ENCODE data around the gene TMEM140.
A peak's percentile ranks its signal among the peaks of the same experiment; 100 is the strongest.
"Not testable (repeated sequence)": the region's sequence is repeated elsewhere in the genome, so short reads cannot be mapped to it uniquely, and the experiment has no call there.

Gene TMEM140

DNA sequence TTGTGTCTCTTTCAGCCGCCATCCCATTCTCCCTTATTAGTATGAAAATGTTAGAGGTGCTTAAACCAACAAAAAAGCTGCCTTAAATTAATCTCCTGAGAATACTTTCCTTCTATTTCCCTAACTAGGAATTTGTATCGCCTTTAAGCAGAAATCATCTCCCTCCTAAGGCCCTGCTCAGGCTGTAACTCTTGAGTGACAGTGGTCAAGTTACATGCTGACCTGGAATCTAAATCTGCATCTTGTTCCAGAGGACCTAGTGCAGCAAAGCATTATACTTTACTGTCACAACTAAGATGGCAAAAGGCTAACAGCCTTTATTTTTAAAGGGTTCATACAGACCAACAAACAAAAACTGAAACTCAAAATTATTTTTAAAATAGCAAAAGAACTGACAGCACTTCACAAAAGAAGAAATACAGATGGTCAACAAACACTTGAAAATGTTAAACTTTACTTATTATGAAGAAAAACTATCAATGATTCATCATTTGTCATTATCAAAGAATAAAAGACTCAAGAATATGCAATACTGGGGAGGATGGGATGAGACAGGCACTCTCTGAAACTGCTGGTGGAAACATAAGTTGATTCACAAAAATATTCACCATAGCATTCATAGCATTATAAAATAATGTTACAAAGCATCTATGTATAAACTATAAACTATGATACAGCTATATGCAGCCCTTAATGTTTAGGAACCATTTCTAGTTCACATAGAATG lies 11.7 kb downstream of the TMEM140 start:
- DNase-seq, result no peak

DNA sequence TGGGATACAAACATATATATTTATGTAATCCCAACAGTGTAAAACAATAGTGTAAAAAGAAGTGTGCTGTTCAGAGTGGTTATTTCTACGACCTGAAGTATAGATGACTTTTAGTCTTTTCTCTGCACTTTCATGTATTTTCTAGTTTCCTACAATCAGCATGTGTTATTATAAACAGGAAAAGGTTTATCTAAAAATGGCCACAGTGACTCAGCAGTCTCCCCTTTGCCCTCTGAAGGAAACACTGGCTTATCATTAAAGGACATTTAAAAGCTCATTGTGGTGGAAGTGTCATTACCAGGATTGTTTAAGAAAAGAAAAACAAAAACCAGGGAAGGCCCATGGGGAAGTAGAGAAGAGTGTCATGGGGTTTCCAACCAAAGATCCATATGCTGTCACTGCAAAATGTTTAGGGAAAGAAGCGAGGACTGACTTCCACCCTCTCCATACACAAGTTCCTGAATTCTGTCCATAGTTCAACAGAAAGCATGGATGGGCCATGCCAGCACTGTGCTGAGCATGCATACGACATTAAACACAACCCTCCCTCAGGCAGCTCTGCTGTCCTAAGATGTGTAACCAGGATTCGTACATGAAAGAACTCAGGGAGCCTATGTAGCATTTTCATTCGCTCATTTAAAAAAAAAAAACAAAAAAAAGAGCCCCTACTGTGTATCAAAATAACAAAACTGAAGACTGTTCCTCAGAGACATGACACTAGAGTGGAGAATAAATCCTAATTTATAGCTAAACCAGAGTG lies 12.4 kb downstream of the TMEM140 start:
- peak; percentile 33 for DNase-seq

DNA sequence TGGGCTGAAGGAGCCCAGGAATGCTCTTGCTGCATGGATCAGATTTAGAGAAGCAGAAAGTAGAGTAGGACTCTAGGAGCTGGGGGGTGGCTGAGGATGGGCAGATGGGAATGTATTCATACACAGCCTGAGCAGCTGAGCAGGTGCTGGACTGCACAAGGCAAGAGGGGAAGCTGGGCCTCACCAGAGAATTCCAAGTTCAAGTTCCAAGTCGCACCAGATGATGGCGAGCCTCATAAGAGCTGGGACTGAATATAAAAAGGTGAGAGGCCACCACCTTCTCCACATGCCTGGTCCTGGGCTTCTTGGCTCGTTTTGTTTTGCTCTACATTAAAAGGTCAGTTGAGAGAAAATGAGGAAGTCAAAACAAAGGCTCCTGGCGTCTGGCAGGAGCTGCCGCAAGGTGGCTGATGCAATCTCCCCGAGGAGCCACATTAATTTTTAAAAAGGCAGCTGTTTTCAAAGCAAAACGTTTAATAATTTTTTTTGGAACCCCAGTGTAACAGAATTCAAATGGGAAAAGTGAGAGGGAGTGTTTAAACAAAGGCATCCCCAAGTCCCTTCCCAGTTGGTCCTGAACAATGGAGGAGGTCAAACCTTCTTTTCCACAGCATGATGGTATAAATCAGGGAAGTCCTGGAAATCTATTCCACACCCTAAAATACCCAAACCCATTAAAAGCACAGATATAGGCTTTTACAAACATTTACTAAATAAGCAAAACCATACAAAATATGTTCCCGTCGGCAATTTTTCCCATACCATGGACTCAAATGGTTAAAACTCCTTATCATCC lies 13.2 kb downstream of the TMEM140 start:
- peak; percentile 15 for DNase-seq

DNA sequence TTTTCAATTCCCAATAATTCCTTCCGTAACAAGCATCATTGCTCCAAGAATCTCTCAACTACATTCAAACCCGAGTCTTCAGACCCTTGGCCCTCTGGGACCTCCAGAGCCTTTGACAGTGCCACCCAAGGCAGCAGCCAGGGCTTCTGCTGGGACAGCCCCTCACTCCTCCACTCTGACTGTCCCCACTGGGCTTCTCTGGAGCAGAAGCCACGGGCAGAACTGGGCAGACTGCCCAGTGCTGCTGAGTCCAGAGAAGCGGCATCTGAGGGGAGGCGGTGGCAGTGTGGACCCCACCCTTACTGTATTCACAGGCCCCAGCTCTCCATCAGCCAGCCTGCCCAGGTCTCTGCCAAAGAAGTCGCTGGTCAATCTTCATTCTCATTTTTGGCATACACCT lies 13.8 kb downstream of the TMEM140 start:
- no peak for DNase-seq

GRCh38 chr7:135162382-135163001 lies 14.6 kb downstream of the TMEM140 start:
- no peak for DNase-seq

DNA sequence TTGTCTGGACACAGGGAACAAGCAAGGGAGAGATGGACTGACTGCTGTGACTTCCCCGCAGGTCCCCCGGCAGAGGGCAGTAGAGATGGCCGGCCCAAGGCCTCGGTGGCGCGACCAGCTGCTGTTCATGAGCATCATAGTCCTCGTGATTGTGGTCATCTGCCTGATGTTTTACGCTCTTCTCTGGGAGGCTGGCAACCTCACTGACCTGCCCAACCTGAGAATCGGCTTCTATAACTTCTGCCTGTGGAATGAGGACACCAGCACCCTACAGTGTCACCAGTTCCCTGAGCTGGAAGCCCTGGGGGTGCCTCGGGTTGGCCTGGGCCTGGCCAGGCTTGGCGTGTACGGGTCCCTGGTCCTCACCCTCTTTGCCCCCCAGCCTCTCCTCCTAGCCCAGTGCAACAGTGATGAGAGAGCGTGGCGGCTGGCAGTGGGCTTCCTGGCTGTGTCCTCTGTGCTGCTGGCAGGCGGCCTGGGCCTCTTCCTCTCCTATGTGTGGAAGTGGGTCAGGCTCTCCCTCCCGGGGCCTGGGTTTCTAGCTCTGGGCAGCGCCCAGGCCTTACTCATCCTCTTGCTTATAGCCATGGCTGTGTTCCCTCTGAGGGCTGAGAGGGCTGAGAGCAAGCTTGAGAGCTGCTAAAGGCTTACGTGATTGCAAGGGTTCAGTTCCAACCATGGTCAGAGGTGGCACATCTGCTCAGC lies 16.6 kb downstream of the TMEM140 start:
- DNase-seq, result no peak

GRCh38 chr7:135165862-135166261 lies 18.0 kb downstream of the TMEM140 start:
- no peak for DNase-seq

GRCh38 chr7:135166338-135166990 lies 18.6 kb downstream of the TMEM140 start:
- no peak for DNase-seq

- no peak for DNase-seq
Observed at GRCh38 chr7:135167365-135167917, 19.6 kb downstream of the TMEM140 start.

DNA sequence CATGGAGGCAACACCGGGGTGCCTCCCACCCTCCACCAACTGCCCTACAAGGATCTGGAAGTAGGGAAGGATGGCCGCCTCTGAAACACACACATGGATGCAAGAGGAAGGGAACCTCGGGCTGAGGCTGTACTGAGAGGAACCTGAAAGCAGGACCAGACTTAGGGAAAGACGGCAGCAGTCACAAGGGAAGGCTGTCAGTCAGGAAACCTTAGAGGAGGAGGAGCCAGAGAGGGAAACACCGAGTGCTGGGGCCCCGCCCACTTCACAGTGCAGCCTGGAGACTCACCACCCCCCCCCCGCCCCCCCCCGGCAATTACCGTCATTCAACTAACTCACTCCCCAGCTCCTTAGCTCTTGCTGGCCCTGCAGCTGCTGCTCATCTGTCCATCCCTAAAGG lies 20.1 kb downstream of the TMEM140 start:
- DNase-seq, result no peak

DNA sequence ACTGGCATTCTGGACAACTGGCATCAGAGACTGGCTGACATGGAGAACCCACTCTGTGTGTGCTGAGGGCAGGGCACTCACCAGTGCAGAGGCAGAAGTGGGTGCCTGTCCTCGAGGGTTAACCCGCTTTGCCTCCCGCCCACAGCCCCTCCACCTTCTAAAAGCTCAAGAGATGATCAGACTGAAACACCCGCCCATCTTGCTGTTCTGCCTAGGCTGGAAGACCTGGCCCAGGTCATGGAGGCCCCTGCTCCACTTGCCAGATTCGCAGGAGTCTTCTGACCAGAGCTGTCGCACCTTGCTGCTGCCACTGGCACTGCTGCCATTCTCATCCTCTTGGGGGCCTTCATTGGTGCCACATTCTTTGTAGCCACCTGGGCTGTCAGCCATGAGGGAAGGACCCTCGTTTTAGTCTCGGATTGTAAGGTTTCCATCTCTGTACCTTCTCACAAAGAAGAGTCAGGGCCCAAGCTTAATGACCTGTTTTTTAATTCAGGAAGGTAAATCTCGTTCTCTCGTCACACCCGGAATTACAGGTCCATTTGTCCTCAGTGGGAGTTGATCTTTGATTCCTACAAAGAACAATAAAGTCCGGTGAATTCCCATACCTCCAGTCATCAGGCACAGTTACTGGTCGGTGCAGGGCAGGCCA lies 20.7 kb downstream of the TMEM140 start:
- DNase-seq, result no peak

DNA sequence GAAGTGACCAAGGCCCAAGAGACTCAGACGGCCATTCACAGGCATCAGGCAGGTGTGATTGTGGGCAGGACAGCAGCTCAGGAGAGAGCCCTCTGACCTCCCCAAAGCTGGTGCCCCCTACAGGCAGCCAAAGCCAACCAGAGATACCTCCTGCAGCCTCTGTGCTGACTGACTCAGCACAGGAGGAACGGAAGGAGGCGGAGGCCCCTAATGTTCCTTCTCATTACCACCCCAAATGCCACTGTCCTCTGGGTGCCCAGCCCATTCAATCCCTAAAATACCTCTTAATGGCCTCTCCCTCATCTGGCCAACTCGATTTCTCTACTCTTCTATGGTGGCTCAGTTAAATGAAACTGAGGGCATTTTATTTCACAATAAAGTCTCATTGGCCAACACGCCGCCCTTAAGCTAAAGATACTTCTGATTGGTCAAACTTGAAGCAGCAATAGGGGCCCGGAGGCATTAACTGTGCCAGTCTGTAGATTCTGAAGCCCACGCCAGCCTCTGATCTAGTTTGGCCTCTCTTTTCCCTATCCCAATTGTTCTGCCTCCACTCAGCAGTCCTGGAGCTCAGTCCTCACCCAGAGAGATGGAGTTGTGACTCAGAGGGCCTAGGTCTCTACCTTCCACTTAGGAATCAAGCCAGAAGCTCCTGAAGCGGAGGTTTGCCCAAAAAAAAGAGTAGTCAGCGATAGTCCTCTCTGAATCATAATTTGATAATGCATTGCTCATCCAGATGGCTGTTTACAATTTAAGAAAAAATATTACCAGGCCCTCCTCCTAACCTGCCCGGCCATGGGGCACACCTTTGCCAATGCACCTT lies 21.5 kb downstream of the TMEM140 start:
- peak; percentile 38 for DNase-seq

GRCh38 chr7:135169964-135170273 lies 22.0 kb downstream of the TMEM140 start:
- DNase-seq, result no peak

DNA sequence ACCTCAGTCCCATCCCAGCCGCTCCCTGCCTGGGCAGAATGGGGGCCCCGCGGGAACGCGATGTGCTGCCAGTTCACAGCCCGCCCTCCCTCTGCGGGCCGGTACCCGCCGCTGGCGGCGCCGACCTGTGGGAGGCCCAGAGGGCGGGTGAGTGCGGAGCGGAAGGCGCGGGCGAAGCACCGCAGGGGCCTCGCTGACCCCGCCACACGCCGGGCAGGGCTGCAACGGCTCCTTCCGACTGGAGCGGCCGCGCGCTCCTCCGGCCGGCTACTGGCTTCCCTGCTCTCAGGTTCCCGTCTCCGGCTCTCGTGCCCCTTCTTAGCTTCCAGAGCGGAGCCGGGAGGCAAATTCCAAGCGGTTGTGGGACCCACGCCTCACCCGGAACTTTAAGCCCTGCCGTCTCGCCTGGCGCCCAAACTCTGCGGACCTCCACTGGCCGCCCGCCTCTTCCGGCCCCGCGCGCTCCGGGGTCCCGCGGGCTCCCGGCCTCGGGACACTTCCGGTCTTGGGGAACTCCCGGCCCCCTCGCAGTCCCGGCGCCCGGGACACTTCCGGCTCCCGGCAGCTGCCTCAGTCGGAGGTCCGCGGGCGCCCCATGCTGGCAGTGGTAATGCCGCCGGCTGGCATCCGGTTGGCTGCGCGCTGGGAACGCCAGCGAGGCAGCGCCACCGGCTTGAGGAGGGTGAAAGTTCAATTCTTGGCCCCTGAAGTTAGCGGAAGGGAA lies 22.6 kb downstream of the TMEM140 start, which contains the start of gene CYREN:
Gene CYREN (minus strand): TSS at position 434 of the 724 bp plus-strand sequence. CDS start 1,785 bp downstream, outside the sequence.
- DNase-seq, result peak; percentile 95

GRCh38 chr7:135170998-135171481 lies 23.2 kb downstream of the TMEM140 start:
- DNase-seq, result not testable (repeated sequence)

DNA sequence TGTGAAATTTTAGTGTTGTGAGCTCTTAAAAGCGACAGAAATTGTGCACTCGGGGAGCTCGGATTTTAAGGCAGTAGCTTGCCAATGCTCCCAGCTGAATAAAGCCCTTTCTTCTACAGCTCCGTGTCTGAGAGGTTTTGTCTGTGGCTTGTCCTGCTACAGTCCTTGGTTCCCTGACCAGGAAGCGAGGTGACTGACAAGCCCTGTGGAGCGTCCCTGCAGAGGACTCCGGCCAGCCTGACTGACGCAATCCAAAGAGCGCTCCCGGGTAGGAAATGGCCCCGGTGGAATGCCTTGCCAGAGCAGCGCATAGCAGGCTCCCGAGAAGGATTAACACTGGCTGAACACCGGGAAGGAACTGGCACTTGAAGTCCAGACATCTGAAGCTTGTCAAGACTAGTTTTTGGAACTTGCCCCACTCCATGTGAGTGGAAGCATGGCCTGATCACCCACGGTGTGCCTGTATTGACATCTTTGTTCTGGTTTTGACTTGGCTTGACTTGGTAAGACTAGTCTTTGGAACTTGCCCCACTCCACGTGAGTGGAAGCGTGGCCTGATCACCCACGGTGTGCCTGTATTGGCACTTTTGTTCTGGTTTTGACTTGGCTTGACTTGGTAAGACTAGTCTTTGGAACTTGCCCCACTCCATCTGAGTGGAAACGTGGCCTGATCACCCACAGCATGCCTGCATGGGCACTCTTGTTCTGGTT lies 23.9 kb downstream of the TMEM140 start:
- not testable (repeated sequence) for DNase-seq

- DNase-seq, result not testable (repeated sequence)
Observed at GRCh38 chr7:135173916-135174315, 26.0 kb downstream of the TMEM140 start.

GRCh38 chr7:135174941-135175340 lies 27.1 kb downstream of the TMEM140 start:
- no peak for DNase-seq

Measured in fibroblast of skin of back (primary cell).